ENCODE data around the gene IRF2BP2. TPM values are rescaled to one million over a fixed set of nuclear protein-coding genes. Genes with fewer than 3 reads are reported as not detected.

IRF2BP2 gene
- polyA plus RNA-seq, 2 of the 4 experiments (the other 2 are of a cell fraction), result 38.2 to 53.5 TPM

- peak overlapping the region; percentile 25; the same call in 2 of the 3 replicates for H3K4me2 ChIP-seq
- CTCF ChIA-PET, result interaction anchor here (1.2 to 6.1 kb wide), 5 partner anchors 13 to 467 kb away, joined by 3 to 38 read pairs (median 4); no protein-coding TSS in a partner anchor
- ATAC-seq, result no peak
Measured at GRCh38 chr1:234616644-234617043, 6.7 kb upstream of the IRF2BP2 start.

GRCh38 chr1:234614081-234614489 lies 4.1 kb upstream of the IRF2BP2 start:
- peak overlapping the region; percentile 96 for H3K27ac ChIP-seq
- WGBS (ENCODE audit: missing lambda C conversion rate), result 8% methylated on average over 2 of the region's 2 CpGs
- H3K4me1 ChIP-seq, result peaks cover 70% of the 10 kb centered on the region
- FAIRE-seq (no peak), ATAC-seq (no peak), DNase-seq (ENCODE audit: low read depth in 1 of 2, low spot score in 1 of 2) (no peak)
- CTCF ChIA-PET, result interaction anchor here (1.1 to 6.1 kb wide), 6 partner anchors 10 to 469 kb away, joined by 3 to 49 read pairs (median 4); no protein-coding TSS in a partner anchor
- H3K4me3 ChIP-seq, result peak overlapping the region; percentile 11; the same call in 1 of the 3 replicates
- H3K4me2 ChIP-seq, result peak overlapping the region; percentile 98
- POLR2A ChIA-PET, result interaction anchor here (0.6 to 6.2 kb wide), 15 partner anchors 13 to 469 kb away, joined by 3 to 171 read pairs (median 35); no protein-coding TSS in a partner anchor
- H3K9me3 ChIP-seq, result no peaks in the 10 kb centered on the region
- TF ChIP-seq FOSB (CRISPR knock-in tag; IDR thresholded peaks at IDR 0.05) (no peak), NPAS2 (CRISPR knock-in tag; IDR thresholded peaks at IDR 0.05; ENCODE audit: borderline replicate concordance) (no peak), NR3C1 (IDR thresholded peaks at IDR 0.05) (no peak), PBX3 (IDR thresholded peaks at IDR 0.05) (no peak), ZFP36 (IDR thresholded peaks at IDR 0.05; ENCODE audit: borderline replicate concordance, partially characterized antibody) (no peak), ZSCAN20 (CRISPR knock-in tag; IDR thresholded peaks at IDR 0.05) (no peak), PHF8 (IDR thresholded peaks at IDR 0.05; ENCODE audit: borderline replicate concordance, low read depth) (no peak), NFE2L2 (conservative IDR thresholded peaks at IDR 0.05; ENCODE audit: low read length) (no peak), KDM5A (IDR thresholded peaks at IDR 0.05) (no peak), HOXA7 (CRISPR knock-in tag; IDR thresholded peaks at IDR 0.05) (no peak), HDAC2 (IDR thresholded peaks at IDR 0.05) (no peak), POLR2AphosphoS2 (conservative IDR thresholded peaks at IDR 0.05; ENCODE audit: low read length) (no peak), ATOH8 (CRISPR knock-in tag; IDR thresholded peaks at IDR 0.05; ENCODE audit: low read depth) (no peak), SREBF2 (IDR thresholded peaks at IDR 0.05) (no peak), JUN (IDR thresholded peaks at IDR 0.05) (no peak), RNF2 (IDR thresholded peaks at IDR 0.05; ENCODE audit: borderline replicate concordance, low read depth) (no peak)
- TF ChIP-seq, protein P1, sequence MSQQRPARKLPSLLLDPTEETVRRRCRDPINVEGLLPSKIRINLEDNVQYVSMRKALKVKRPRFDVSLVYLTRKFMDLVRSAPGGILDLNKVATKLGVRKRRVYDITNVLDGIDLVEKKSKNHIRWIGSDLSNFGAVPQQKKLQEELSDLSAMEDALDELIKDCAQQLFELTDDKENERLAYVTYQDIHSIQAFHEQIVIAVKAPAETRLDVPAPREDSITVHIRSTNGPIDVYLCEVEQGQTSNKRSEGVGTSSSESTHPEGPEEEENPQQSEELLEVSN (IDR thresholded peaks at IDR 0.05; ENCODE audit: borderline replicate concordance, low read depth), result no peak
- TF ChIP-seq, protein P2, sequence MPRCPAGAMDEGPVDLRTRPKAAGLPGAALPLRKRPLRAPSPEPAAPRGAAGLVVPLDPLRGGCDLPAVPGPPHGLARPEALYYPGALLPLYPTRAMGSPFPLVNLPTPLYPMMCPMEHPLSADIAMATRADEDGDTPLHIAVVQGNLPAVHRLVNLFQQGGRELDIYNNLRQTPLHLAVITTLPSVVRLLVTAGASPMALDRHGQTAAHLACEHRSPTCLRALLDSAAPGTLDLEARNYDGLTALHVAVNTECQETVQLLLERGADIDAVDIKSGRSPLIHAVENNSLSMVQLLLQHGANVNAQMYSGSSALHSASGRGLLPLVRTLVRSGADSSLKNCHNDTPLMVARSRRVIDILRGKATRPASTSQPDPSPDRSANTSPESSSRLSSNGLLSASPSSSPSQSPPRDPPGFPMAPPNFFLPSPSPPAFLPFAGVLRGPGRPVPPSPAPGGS (IDR thresholded peaks at IDR 0.05), result no peak

More at GRCh38 chr1:234616644-234617043, 6.7 kb upstream of the IRF2BP2 start:
- POLR2A ChIA-PET, result interaction anchor here (2.0 kb wide), 1 partner anchor 107 kb away, joined by 7 read pairs; no protein-coding TSS in a partner anchor
- H3K4me1 ChIP-seq, result peaks cover 89% of the 10 kb centered on the region
- H3K9me3 ChIP-seq, result no peaks in the 10 kb centered on the region
- H3K27ac ChIP-seq, result peak overlapping the region; percentile 96
- 3% methylated on average over 2 of the region's 2 CpGs for WGBS (ENCODE audit: missing lambda C conversion rate)
- no peak overlapping the region for H3K4me3 ChIP-seq
- DNase-seq (ENCODE audit: low read depth in 1 of 2, low spot score in 1 of 2), result no peak
- FAIRE-seq, result no peak
- TF ChIP-seq, protein P3, sequence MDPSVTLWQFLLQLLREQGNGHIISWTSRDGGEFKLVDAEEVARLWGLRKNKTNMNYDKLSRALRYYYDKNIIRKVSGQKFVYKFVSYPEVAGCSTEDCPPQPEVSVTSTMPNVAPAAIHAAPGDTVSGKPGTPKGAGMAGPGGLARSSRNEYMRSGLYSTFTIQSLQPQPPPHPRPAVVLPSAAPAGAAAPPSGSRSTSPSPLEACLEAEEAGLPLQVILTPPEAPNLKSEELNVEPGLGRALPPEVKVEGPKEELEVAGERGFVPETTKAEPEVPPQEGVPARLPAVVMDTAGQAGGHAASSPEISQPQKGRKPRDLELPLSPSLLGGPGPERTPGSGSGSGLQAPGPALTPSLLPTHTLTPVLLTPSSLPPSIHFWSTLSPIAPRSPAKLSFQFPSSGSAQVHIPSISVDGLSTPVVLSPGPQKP (IDR thresholded peaks at IDR 0.05; ENCODE audit: low read depth, low read length), result no peak
- TF ChIP-seq RAD21 (conservative IDR thresholded peaks at IDR 0.05 in 1 of 2, IDR thresholded peaks at IDR 0.05 in 1 of 2) (no peak), SREBF2 (IDR thresholded peaks at IDR 0.05) (no peak), ESRRA (IDR thresholded peaks at IDR 0.05; ENCODE audit: borderline replicate concordance, low read length) (no peak), KDM1A (IDR thresholded peaks at IDR 0.05; ENCODE audit: low read depth) (no peak), PBX3 (IDR thresholded peaks at IDR 0.05) (no peak)

Data from A549 (cell line).